Measurements from ENCODE around the gene G6PC2. TPM values are rescaled to one million over a fixed set of nuclear protein-coding genes. Genes with fewer than 3 reads are reported as not detected.

The G6PC2 gene
- total and polyA plus RNA-seq, 4 donors: not detected

DNA sequence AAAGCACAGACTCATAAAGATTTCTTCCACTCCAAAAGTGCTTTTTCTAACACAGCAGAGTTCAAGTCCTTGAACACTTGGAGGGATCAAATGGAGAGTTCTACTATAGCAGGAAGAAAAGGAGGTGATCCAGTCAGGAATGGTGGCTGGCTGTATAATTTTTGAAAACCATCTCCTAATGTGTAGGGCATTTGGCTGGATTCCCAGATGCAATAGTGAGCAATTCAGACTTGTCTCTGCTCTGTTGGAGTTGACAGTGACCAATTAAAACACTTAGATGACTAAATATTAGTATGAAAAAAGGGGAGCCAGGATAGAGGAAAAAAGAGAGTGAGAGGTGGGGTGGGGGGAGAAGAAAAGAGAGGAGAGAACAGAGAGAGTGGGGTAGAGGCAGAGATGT, 5.3 kb upstream of the G6PC2 start:
- no peaks in the 10 kb centered on the region for H3K36me3 ChIP-seq (ENCODE audit: control insufficient read depth in 4 of 4, insufficient read depth in 3 of 4, low read depth in 1 of 4, low read length in 3 of 4)
- no peak overlapping the region for H3K9ac ChIP-seq (ENCODE audit: low read depth in 1 of 2, low read length in 2 of 2)
- peaks cover 2 to 19% (median 9%) of the 10 kb centered on the region in 4 donors for H3K4me1 ChIP-seq (ENCODE audit: control insufficient read depth in 4 of 4, insufficient read depth in 4 of 4, low read length in 3 of 4)
- no peak for DNase-seq (ENCODE audit: low spot score)
- no peak overlapping the region for H3K27ac ChIP-seq (ENCODE audit: low read depth in 1 of 2, low read length in 2 of 2)
- no peaks in the 10 kb centered on the region for H3K9me3 ChIP-seq (ENCODE audit: control insufficient read depth in 4 of 4, low read length in 3 of 4)
- H3K27me3 ChIP-seq (ENCODE audit: control insufficient read depth in 4 of 4, insufficient read depth in 4 of 4, low read length in 3 of 4): no peaks in the 10 kb centered on the region
- TF ChIP-seq GABPA (IDR thresholded peaks at IDR 0.05 in 1 of 2, conservative IDR thresholded peaks at IDR 0.05 in 1 of 2) (no peak), SP1 (IDR thresholded peaks at IDR 0.05) (no peak), JUND (IDR thresholded peaks at IDR 0.05) (no peak), FOXA2 (IDR thresholded peaks at IDR 0.05) (no peak), YY1 (IDR thresholded peaks at IDR 0.05) (no peak), FOXA1 (IDR thresholded peaks at IDR 0.05) (no peak), HNF4G (IDR thresholded peaks at IDR 0.05) (no peak), TAF1 (conservative IDR thresholded peaks at IDR 0.05) (no peak), HNF4A (conservative IDR thresholded peaks at IDR 0.05) (no peak), EGR1 (IDR thresholded peaks at IDR 0.05; ENCODE audit: low read depth in 2 of 2) (no peak), RXRA (IDR thresholded peaks at IDR 0.05) (no peak)
- TF ChIP-seq, protein P1, sequence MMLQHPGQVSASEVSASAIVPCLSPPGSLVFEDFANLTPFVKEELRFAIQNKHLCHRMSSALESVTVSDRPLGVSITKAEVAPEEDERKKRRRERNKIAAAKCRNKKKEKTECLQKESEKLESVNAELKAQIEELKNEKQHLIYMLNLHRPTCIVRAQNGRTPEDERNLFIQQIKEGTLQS (IDR thresholded peaks at IDR 0.05): no peak
- TF ChIP-seq, protein P2, sequence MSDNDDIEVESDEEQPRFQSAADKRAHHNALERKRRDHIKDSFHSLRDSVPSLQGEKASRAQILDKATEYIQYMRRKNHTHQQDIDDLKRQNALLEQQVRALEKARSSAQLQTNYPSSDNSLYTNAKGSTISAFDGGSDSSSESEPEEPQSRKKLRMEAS (IDR thresholded peaks at IDR 0.05): no peak
- TF ChIP-seq, protein P3, sequence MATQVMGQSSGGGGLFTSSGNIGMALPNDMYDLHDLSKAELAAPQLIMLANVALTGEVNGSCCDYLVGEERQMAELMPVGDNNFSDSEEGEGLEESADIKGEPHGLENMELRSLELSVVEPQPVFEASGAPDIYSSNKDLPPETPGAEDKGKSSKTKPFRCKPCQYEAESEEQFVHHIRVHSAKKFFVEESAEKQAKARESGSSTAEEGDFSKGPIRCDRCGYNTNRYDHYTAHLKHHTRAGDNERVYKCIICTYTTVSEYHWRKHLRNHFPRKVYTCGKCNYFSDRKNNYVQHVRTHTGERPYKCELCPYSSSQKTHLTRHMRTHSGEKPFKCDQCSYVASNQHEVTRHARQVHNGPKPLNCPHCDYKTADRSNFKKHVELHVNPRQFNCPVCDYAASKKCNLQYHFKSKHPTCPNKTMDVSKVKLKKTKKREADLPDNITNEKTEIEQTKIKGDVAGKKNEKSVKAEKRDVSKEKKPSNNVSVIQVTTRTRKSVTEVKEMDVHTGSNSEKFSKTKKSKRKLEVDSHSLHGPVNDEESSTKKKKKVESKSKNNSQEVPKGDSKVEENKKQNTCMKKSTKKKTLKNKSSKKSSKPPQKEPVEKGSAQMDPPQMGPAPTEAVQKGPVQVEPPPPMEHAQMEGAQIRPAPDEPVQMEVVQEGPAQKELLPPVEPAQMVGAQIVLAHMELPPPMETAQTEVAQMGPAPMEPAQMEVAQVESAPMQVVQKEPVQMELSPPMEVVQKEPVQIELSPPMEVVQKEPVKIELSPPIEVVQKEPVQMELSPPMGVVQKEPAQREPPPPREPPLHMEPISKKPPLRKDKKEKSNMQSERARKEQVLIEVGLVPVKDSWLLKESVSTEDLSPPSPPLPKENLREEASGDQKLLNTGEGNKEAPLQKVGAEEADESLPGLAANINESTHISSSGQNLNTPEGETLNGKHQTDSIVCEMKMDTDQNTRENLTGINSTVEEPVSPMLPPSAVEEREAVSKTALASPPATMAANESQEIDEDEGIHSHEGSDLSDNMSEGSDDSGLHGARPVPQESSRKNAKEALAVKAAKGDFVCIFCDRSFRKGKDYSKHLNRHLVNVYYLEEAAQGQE (IDR thresholded peaks at IDR 0.05): no peak
- TF ChIP-seq, protein P4, sequence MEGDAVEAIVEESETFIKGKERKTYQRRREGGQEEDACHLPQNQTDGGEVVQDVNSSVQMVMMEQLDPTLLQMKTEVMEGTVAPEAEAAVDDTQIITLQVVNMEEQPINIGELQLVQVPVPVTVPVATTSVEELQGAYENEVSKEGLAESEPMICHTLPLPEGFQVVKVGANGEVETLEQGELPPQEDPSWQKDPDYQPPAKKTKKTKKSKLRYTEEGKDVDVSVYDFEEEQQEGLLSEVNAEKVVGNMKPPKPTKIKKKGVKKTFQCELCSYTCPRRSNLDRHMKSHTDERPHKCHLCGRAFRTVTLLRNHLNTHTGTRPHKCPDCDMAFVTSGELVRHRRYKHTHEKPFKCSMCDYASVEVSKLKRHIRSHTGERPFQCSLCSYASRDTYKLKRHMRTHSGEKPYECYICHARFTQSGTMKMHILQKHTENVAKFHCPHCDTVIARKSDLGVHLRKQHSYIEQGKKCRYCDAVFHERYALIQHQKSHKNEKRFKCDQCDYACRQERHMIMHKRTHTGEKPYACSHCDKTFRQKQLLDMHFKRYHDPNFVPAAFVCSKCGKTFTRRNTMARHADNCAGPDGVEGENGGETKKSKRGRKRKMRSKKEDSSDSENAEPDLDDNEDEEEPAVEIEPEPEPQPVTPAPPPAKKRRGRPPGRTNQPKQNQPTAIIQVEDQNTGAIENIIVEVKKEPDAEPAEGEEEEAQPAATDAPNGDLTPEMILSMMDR (IDR thresholded peaks at IDR 0.05; ENCODE audit: low read depth, low read length, missing input control): no peak
- no peak overlapping the region for H3K4me3 ChIP-seq (ENCODE audit: low read depth in 1 of 3, low read length in 3 of 3)

DNA sequence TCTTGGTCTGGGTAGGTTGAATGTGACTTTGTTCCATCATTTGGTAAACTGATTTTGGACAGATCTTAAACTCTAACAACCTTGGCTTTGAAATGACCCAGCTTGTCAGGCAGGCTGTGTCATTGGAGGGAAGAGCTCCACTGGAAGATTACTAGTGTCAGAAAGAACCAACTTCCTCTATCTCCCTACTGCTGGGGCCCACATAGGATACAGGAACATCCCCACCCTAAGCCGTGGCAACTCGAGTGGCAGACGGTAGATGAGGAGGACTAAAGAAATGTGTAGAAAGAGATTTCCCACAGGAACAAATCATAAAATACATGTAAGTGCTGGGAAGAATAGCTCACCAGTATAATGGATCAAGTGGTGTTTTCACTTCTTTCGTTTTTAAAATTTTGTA, 4.3 kb upstream of the G6PC2 start:
- Histone ChIP-seq H3K9me3 (ENCODE audit: control insufficient read depth in 4 of 4, low read length in 3 of 4) (no peaks in the 10 kb centered on the region), H3K9ac (ENCODE audit: low read depth in 1 of 2, low read length in 2 of 2) (no peak overlapping the region), H3K4me3 (ENCODE audit: low read depth in 1 of 3, low read length in 3 of 3) (no peak overlapping the region), H3K27me3 (ENCODE audit: control insufficient read depth in 4 of 4, insufficient read depth in 4 of 4, low read length in 3 of 4) (no peaks in the 10 kb centered on the region), H3K27ac (ENCODE audit: low read depth in 1 of 2, low read length in 2 of 2) (no peak overlapping the region), H3K36me3 (ENCODE audit: control insufficient read depth in 4 of 4, insufficient read depth in 3 of 4, low read depth in 1 of 4, low read length in 3 of 4) (no peaks in the 10 kb centered on the region), H3K4me1 (ENCODE audit: control insufficient read depth in 4 of 4, insufficient read depth in 4 of 4, low read length in 3 of 4) (peaks cover 2 to 18% (median 9%) of the 10 kb centered on the region in 4 donors)
- TF ChIP-seq HNF4A (conservative IDR thresholded peaks at IDR 0.05): no peak
- TF ChIP-seq, protein P2 (IDR thresholded peaks at IDR 0.05): no peak
- 75% methylated on average over 4 of the region's 4 CpGs for WGBS
- DNase-seq (ENCODE audit: low spot score): no peak

Measured in liver (tissue), 9 donors.